HT1080 (cell line): ENCODE data around the gene RTKN. TPM values are rescaled to one million over a fixed set of nuclear protein-coding genes. Genes with fewer than 3 reads are reported as not detected.
"Not testable (repeated sequence)": the region's sequence is repeated elsewhere in the genome, so short reads cannot be mapped to it uniquely, and the experiment has no call there.

Experiments used
- DNase-seq: peaks from one replicate; pipeline ENCODE4 v3.0.0-alpha.2; 2015; ENCODE audit warnings: low read depth
- total RNA-seq: library from RNA; depleted of rRNA; stranded (reverse); fragments of >200 nt; shearing (Covaris generic); gene quantifications from 2 replicates; pipeline ENCODE4 v1.2.3, GENCODE V29; 2014

Gene RTKN
- total RNA-seq, 1 experiment from 2014 or later, result 21.1 TPM

- no peak for DNase-seq
Measured at GRCh38 chr2:74461187-74462053, 19.7 kb upstream of the RTKN start.

- not testable (repeated sequence) for DNase-seq
Measured at GRCh38 chr2:74460187-74460586, 18.4 kb upstream of the RTKN start.

- not testable (repeated sequence) for DNase-seq
Measured at GRCh38 chr2:74459503-74460118, 17.9 kb upstream of the RTKN start.

GRCh38 chr2:74458938-74459363 lies 17.2 kb upstream of the RTKN start:
- no peak for DNase-seq

GRCh38 chr2:74458132-74458937 lies 16.6 kb upstream of the RTKN start, which contains the start of gene WBP1:
Gene WBP1, plus strand, starts transcription at chr2:74458438. Its CDS starts 165 bp downstream, at chr2:74458603.
- DNase-seq, result peak; percentile 100

GRCh38 chr2:74457549-74458131 lies 15.9 kb upstream of the RTKN start:
- DNase-seq, result no peak

GRCh38 chr2:74457129-74457548 lies 15.4 kb upstream of the RTKN start:
- no peak for DNase-seq

- DNase-seq, result peak; percentile 95
Measured at GRCh38 chr2:74454654-74455511, 13.1 kb upstream of the RTKN start, which contains the start of gene INO80B. Gene INO80B, plus strand, starts transcription at chr2:74455087. Its CDS starts 30 bp downstream, at chr2:74455117.

- DNase-seq, result no peak
Measured at GRCh38 chr2:74450570-74451190, 8.9 kb upstream of the RTKN start.

GRCh38 chr2:74448771-74449170 lies 7.0 kb upstream of the RTKN start:
- no peak for DNase-seq

GRCh38 chr2:74447230-74447999 lies 5.7 kb upstream of the RTKN start:
- no peak for DNase-seq

GRCh38 chr2:74444498-74445318 lies 3.0 kb upstream of the RTKN start:
- no peak for DNase-seq

- DNase-seq, result not testable (repeated sequence)
Measured at GRCh38 chr2:74442483-74443297, 953 bp upstream of the RTKN start.

- no peak for DNase-seq
Measured at GRCh38 chr2:74441170-74441689, 507 bp downstream of the RTKN start.

- DNase-seq, result peak; percentile 81
Measured at GRCh38 chr2:74440378-74441169, 1.2 kb downstream of the RTKN start.

GRCh38 chr2:74439803-74440377 lies 1.8 kb downstream of the RTKN start:
- peak; percentile 63 for DNase-seq
